ENCODE data around the gene PDZD4.

The PDZD4 gene

DNA sequence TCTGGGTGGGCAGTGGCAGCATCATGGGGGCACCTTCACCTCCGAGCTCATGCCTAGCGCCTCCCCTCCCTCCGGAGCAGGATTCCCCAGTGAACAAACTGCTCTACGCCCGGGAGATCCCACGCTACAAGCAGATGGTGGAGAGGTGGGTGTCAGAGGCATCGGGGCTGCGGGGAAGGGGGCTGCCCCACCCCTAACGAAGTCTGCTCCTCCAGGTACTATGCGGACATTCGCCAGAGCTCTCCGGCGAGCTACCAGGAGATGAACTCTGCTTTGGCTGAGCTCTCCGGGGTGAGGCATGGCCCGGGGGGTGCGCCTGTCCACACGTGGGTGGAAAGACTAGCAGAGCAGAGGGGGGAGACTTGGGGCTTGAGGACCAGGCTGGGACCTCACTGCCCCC lies 52.2 kb downstream of the PDZD4 start:
- DNase-seq: no peak
- no peak for TF ChIP-seq EZH2phosphoT487 (IDR thresholded peaks at IDR 0.05; ENCODE audit: low read length)
- TF ChIP-seq, protein P1, sequence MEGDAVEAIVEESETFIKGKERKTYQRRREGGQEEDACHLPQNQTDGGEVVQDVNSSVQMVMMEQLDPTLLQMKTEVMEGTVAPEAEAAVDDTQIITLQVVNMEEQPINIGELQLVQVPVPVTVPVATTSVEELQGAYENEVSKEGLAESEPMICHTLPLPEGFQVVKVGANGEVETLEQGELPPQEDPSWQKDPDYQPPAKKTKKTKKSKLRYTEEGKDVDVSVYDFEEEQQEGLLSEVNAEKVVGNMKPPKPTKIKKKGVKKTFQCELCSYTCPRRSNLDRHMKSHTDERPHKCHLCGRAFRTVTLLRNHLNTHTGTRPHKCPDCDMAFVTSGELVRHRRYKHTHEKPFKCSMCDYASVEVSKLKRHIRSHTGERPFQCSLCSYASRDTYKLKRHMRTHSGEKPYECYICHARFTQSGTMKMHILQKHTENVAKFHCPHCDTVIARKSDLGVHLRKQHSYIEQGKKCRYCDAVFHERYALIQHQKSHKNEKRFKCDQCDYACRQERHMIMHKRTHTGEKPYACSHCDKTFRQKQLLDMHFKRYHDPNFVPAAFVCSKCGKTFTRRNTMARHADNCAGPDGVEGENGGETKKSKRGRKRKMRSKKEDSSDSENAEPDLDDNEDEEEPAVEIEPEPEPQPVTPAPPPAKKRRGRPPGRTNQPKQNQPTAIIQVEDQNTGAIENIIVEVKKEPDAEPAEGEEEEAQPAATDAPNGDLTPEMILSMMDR (IDR thresholded peaks at IDR 0.05; ENCODE audit: low read length): no peak
- no peak for TF ChIP-seq EZH2 (optimal IDR thresholded peaks at IDR 0.05; ENCODE audit: low read depth, low read length)
- Histone ChIP-seq H2AFZ (ENCODE audit: low read length) (no peak overlapping the region), H3K27ac (ENCODE audit: low read length) (no peak overlapping the region), H3K9me3 (replicated peaks; ENCODE audit: insufficient read depth, low read length) (no peaks in the 10 kb centered on the region), H4K20me1 (ENCODE audit: insufficient read depth, low read length) (no peaks in the 10 kb centered on the region), H3K9me2 (replicated peaks; ENCODE audit: insufficient read depth, low read length) (no peaks in the 10 kb centered on the region), H3K4me2 (ENCODE audit: low read depth, low read length) (no peak overlapping the region), H3K36me3 (replicated peaks; ENCODE audit: insufficient read depth, low read length) (no peaks in the 10 kb centered on the region), H3F3A (ENCODE audit: insufficient read depth, low read length) (no peaks in the 10 kb centered on the region), H3K4me3 (ENCODE audit: low read length) (no peak overlapping the region), H3K79me2 (ENCODE audit: low read length) (no peaks in the 10 kb centered on the region), H3K9ac (ENCODE audit: low read length) (no peak overlapping the region), H3K4me1 (ENCODE audit: low read length) (no peaks in the 10 kb centered on the region), H3K27me3 (replicated peaks; ENCODE audit: insufficient read depth, low read length) (peaks cover 3% of the 10 kb centered on the region; the same call in 1 of the 2 replicates)

DNA sequence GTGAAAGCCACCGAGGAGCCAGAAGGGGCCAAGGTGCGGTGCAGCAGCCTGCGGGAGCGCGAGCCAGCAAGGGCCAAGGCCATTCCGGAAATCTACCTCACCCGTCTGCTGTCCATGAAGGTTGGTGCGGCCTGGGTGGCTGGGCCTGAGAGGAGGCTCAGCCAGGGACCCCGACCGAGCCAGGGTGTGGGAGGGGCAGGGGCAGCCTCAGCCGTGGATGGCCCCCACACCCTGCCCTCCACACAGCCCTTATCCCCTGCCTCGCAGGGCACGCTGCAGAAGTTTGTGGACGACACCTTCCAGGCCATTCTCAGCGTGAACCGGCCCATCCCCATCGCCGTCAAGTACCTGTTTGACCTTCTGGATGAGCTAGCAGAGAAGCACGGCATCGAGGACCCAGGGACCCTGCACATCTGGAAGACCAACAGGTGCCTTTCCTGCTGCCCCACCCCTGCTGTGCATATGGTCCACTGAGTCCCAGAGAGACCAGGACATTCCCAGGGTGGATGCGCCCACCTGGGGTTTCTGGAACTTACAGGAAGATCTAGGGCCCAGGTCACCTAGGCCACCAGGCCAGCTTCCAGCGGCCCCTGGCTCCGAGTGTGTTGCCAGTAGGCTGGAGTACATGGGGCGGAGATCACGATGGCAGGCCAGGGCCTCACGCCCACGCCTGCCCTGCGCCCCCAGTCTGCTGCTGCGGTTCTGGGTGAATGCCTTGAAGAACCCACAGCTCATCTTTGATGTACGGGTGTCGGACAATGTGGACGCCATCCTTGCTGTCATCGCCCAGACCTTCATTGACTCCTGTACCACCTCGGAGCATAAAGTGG lies 52.9 kb downstream of the PDZD4 start:
- Histone ChIP-seq H3K27me3 (replicated peaks; ENCODE audit: insufficient read depth, low read length) (peaks cover 3% of the 10 kb centered on the region; the same call in 1 of the 2 replicates), H3K4me3 (ENCODE audit: low read length) (no peak overlapping the region), H3K9me3 (replicated peaks; ENCODE audit: insufficient read depth, low read length) (no peaks in the 10 kb centered on the region), H3K9ac (ENCODE audit: low read length) (no peak overlapping the region), H2AFZ (ENCODE audit: low read length) (no peak overlapping the region), H3K36me3 (replicated peaks; ENCODE audit: insufficient read depth, low read length) (no peaks in the 10 kb centered on the region), H4K20me1 (ENCODE audit: insufficient read depth, low read length) (no peaks in the 10 kb centered on the region), H3K27ac (ENCODE audit: low read length) (no peak overlapping the region), H3F3A (ENCODE audit: insufficient read depth, low read length) (no peaks in the 10 kb centered on the region), H3K9me2 (replicated peaks; ENCODE audit: insufficient read depth, low read length) (no peaks in the 10 kb centered on the region), H3K79me2 (ENCODE audit: low read length) (no peaks in the 10 kb centered on the region), H3K4me2 (ENCODE audit: low read depth, low read length) (no peak overlapping the region), H3K4me1 (ENCODE audit: low read length) (no peaks in the 10 kb centered on the region)
- DNase-seq: no peak
- TF ChIP-seq, protein P1 (IDR thresholded peaks at IDR 0.05; ENCODE audit: low read length): no peak
- no peak for TF ChIP-seq EZH2 (optimal IDR thresholded peaks at IDR 0.05; ENCODE audit: low read depth, low read length)
- no peak for TF ChIP-seq EZH2phosphoT487 (IDR thresholded peaks at IDR 0.05; ENCODE audit: low read length)

DNA sequence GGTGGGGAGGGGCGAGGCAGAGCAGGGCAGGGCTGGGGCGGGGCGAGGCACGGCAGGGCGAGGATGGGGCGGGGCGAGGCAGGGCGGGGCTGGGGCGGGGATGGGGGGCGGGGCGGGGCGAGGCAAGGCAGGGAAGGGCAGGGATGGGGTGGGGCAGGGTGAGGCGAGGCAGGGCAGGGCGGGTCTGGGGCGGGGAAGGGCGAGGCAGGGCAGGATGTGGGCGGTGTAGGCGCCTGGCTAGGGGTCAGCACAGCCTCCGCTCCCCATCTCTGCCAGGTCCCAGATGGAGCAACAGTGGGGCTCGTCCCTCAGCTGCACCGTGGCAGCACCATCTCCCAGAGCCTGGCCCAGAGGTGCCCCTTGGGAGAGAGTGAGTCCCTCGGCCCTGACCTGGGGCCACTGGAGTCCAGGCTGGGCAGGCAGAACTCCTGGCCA lies 53.7 kb downstream of the PDZD4 start:
- DNase-seq: no peak
- H3K27me3 ChIP-seq (replicated peaks; ENCODE audit: insufficient read depth, low read length): peaks cover 12% of the 10 kb centered on the region
- H2AFZ ChIP-seq (ENCODE audit: low read length): no peak overlapping the region
- no peaks in the 10 kb centered on the region for H3K79me2 ChIP-seq (ENCODE audit: low read length)
- H3K4me2 ChIP-seq (ENCODE audit: low read depth, low read length): no peak overlapping the region
- H3K9me3 ChIP-seq (replicated peaks; ENCODE audit: insufficient read depth, low read length): no peaks in the 10 kb centered on the region
- H3K4me1 ChIP-seq (ENCODE audit: low read length): no peaks in the 10 kb centered on the region
- H4K20me1 ChIP-seq (ENCODE audit: insufficient read depth, low read length): no peaks in the 10 kb centered on the region
- no peaks in the 10 kb centered on the region for H3K9me2 ChIP-seq (replicated peaks; ENCODE audit: insufficient read depth, low read length)
- no peak for TF ChIP-seq EZH2phosphoT487 (IDR thresholded peaks at IDR 0.05; ENCODE audit: low read length)
- TF ChIP-seq, protein P1 (IDR thresholded peaks at IDR 0.05; ENCODE audit: low read length): no peak
- TF ChIP-seq EZH2 (optimal IDR thresholded peaks at IDR 0.05; ENCODE audit: low read depth, low read length): no peak
- H3K36me3 ChIP-seq (replicated peaks; ENCODE audit: insufficient read depth, low read length): no peaks in the 10 kb centered on the region
- H3K27ac ChIP-seq (ENCODE audit: low read length): no peak overlapping the region
- no peaks in the 10 kb centered on the region for H3F3A ChIP-seq (ENCODE audit: insufficient read depth, low read length)
- H3K9ac ChIP-seq (ENCODE audit: low read length): no peak overlapping the region
- no peak overlapping the region for H3K4me3 ChIP-seq (ENCODE audit: low read length)
